ENCODE results near the gene NKAIN2.

DNA sequence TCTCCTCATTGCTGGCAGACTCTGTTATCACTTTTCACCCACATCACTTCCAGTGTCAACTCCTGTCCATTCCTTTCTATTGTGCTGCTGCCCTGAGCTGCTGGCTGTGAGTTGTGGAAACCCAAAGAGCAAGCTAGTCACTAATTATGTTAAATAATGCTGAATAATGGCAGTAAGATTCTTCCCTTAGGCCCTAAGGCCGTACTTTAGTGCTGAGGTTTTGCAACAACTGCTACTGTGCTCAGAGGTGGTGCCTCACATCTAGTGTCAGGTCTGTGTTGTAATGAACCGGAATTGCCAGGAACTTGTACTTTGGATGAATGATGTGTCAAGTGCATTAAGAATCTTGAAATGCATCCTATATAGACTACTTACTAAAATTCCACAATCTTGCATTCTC lies 786.3 kb downstream of the NKAIN2 start:
- no peak for TF ChIP-seq CTCF (IDR thresholded peaks at IDR 0.05; ENCODE audit: insufficient read depth, low read length, poor library complexity, severe bottlenecking)
- no peak for TF ChIP-seq EZH2phosphoT487 (conservative IDR thresholded peaks at IDR 0.05; ENCODE audit: low read length)
